H1 (cell line): ENCODE measurements around the gene TSSC4. TPM values are rescaled to one million over a fixed set of nuclear protein-coding genes. Genes with fewer than 3 reads are reported as not detected.

Experiments
- BACH1 ChIP-seq: IDR thresholded peaks from 2 replicates; pipeline ENCODE4 v1.6.1; 2012; ENCODE audit warnings: low read length, improper control_type of control experiment
- CHD7 ChIP-seq: fragments of 300-600 bp; sonication (generic); IDR thresholded peaks from 2 replicates; pipeline ENCODE4 v1.7.1; 2012; ENCODE audit warnings: low read length, moderate library complexity, mild to moderate bottlenecking, inconsistent platforms; ENCODE audit not compliant: insufficient replicate concordance
- polyA plus RNA-seq, 7 experiments: library from polyadenylated mRNA; depleted of rRNA in 3 of 7; stranded (reverse) in 5 of 7; unstranded in 2 of 7; fragments of >200 nt in 5 of 7; fragments of 200-250 nt in 2 of 7; gene quantifications; 1 replicate in 5 of 7; 2 replicates in 1 of 7; 4 replicates in 1 of 7; pipeline versions ENCODE4 v1.2.1 to v1.2.3, GENCODE V29; 2011 to 2013; ENCODE audit warnings: missing spikeins in 2 of 7, mixed read lengths in 2 of 7
- total RNA-seq: library from RNA; stranded (reverse); fragmentation: NEBNext Ultra II Directional; extraction: Animal tissue kit (Norgen Biotek cat#: 25700); gene quantifications from 2 replicates; pipeline ENCODE4 v1.2.1, GENCODE V29; 2021

The TSSC4 gene
- total and polyA plus RNA-seq, 2 of the 8 experiments (the other 6 are each of a cell fraction or from before 2014, with no cell fraction given), result 34.0 to 39.3 TPM

- no peak for TF ChIP-seq CHD7
- no peak for TF ChIP-seq BACH1
Observed at GRCh38 chr11:2355000-2355644, 45.4 kb upstream of the TSSC4 start (continued).
